Hepatocyte (in vitro differentiated cells): ENCODE data around the gene YES1.

Experiments used
- EZH2 ChIP-seq: fragments of 200-600 bp; sonication (generic); IDR thresholded peaks from 2 replicates; pipeline ENCODE4 v1.6.1; 2016; ENCODE audit warnings: antibody characterized with exemption, mild to moderate bottlenecking, borderline replicate concordance
- EZH2phosphoT487 ChIP-seq: fragments of 200-600 bp; sonication (generic); IDR thresholded peaks from one replicate; pipeline ENCODE4 v1.6.1; 2018; ENCODE audit warnings: antibody characterized with exemption, mild to moderate bottlenecking, low read depth, moderate library complexity; ENCODE audit not compliant: unreplicated experiment, severe bottlenecking
- TF ChIP-seq, protein P1 (sequence below): fragments of 200-600 bp; sonication (generic); IDR thresholded peaks from 2 replicates; pipeline ENCODE4 v1.5.1; 2016; ENCODE audit warnings: antibody characterized with exemption, mild to moderate bottlenecking; ENCODE audit not compliant: poor library complexity

DNA sequence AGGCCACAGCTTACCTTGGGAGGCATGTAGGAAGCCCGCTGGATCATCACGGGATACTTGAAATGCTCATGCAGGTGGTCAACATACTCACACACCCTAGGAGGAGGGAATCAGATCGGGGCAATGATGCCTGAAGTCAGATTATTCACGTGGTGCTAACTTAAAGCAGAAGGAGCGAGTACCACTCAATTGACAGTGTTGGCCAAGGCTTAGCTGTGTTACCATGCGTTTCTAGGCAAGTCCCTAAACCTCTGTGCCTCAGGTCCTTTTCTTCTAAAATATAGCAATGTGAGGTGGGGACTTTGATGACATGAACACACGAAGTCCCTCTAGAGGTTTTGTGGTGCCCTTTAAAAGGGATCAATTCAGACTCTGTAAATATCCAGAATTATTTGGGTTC lies 136.7 kb downstream of the YES1 start:
- TF ChIP-seq, protein P1, sequence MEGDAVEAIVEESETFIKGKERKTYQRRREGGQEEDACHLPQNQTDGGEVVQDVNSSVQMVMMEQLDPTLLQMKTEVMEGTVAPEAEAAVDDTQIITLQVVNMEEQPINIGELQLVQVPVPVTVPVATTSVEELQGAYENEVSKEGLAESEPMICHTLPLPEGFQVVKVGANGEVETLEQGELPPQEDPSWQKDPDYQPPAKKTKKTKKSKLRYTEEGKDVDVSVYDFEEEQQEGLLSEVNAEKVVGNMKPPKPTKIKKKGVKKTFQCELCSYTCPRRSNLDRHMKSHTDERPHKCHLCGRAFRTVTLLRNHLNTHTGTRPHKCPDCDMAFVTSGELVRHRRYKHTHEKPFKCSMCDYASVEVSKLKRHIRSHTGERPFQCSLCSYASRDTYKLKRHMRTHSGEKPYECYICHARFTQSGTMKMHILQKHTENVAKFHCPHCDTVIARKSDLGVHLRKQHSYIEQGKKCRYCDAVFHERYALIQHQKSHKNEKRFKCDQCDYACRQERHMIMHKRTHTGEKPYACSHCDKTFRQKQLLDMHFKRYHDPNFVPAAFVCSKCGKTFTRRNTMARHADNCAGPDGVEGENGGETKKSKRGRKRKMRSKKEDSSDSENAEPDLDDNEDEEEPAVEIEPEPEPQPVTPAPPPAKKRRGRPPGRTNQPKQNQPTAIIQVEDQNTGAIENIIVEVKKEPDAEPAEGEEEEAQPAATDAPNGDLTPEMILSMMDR = no peak
- TF ChIP-seq EZH2 (no peak), EZH2phosphoT487 (no peak)
